Ishikawa (cell line): ENCODE data around the gene APOBEC3H.

Experiments used
- EP300 ChIP-seq: IDR thresholded peaks from 2 replicates; pipeline ENCODE4 v1.6.1; 2012; ENCODE audit warnings: borderline replicate concordance
- MAX ChIP-seq: IDR thresholded peaks from 2 replicates; pipeline ENCODE4 v1.6.1; 2012
- NFIC ChIP-seq: IDR thresholded peaks from 2 replicates; pipeline ENCODE4 v1.6.1; 2012
- REST ChIP-seq: IDR thresholded peaks from 2 replicates; pipeline ENCODE4 v1.6.1; 2012; ENCODE audit warnings: low read depth, mild to moderate bottlenecking
- TAF1 ChIP-seq: IDR thresholded peaks from 2 replicates; pipeline ENCODE4 v1.6.1; 2012; ENCODE audit warnings: low read depth, mild to moderate bottlenecking

GRCh38 chr22:39084666-39085065, 12.4 kb upstream of the APOBEC3H start:
- TF ChIP-seq EP300 (no peak), MAX (no peak), TAF1 (no peak), NFIC (no peak), REST (no peak)
